Measurements from ENCODE around the gene AKAP13. TPM values are rescaled to one million over a fixed set of nuclear protein-coding genes. Genes with fewer than 3 reads are reported as not detected.
"Not testable (repeated sequence)": the region's sequence is repeated elsewhere in the genome, so short reads cannot be mapped to it uniquely, and the experiment has no call there.

The AKAP13 gene
- total and polyA plus RNA-seq, 9 donors: 45.3 to 190 (median 98.6) TPM

GRCh38 chr15:85337425-85338074 is 42.9 kb upstream of the AKAP13 start:
- intact Hi-C loops (cut with DNase I): loop anchor here in 1 of 4 donors (5.0 kb wide), 1 partner anchor 40 kb away; no protein-coding TSS in a partner anchor
- no peak overlapping the region for H3K4me3 ChIP-seq
- H3K9me3 ChIP-seq: no peaks in the 10 kb centered on the region
- no peaks in the 10 kb centered on the region for H3K36me3 ChIP-seq
- no peaks in the 10 kb centered on the region for H3K27me3 ChIP-seq
- TF ChIP-seq CTCF (IDR thresholded peaks at IDR 0.05) (no peak), EP300 (IDR thresholded peaks at IDR 0.05) (no peak), POLR2A (IDR thresholded peaks at IDR 0.05) (no peak)
- WGBS, 3 donors: 23 to 46% (median 31%) methylated on average over 9 of the region's 9 CpGs
- peak in 1 of 5 donors; percentile 31 for DNase-seq
- H3K4me1 ChIP-seq (ENCODE audit: insufficient read depth): peaks cover 4% of the 10 kb centered on the region
- H3K27ac ChIP-seq: no peak overlapping the region

- Histone ChIP-seq H3K9me3 (no peaks in the 10 kb centered on the region), H3K36me3 (no peaks in the 10 kb centered on the region), H3K4me3 (no peak overlapping the region), H3K27ac (no peak overlapping the region), H3K27me3 (no peaks in the 10 kb centered on the region), H3K4me1 (ENCODE audit: insufficient read depth) (peaks cover 4% of the 10 kb centered on the region)
- TF ChIP-seq EP300 (IDR thresholded peaks at IDR 0.05) (no peak), POLR2A (IDR thresholded peaks at IDR 0.05) (no peak), CTCF (IDR thresholded peaks at IDR 0.05) (no peak)
- 24 to 39% (median 29%) methylated on average over 1 of the region's 1 CpG for WGBS, 3 donors
- no peak for DNase-seq
- intact Hi-C loops (cut with DNase I): no loop called here
These were observed 40.1 kb upstream of the AKAP13 start for GRCh38 chr15:85340321-85340665.

- no peaks in the 10 kb centered on the region for H3K36me3 ChIP-seq
- H3K4me3 ChIP-seq: no peak overlapping the region
- H3K27me3 ChIP-seq: no peaks in the 10 kb centered on the region
- intact Hi-C loops (cut with DNase I): no loop called here
- no peak overlapping the region for H3K27ac ChIP-seq
- H3K4me1 ChIP-seq (ENCODE audit: insufficient read depth): peaks cover 3% of the 10 kb centered on the region
- TF ChIP-seq CTCF (IDR thresholded peaks at IDR 0.05) (no peak), EP300 (IDR thresholded peaks at IDR 0.05) (no peak), POLR2A (IDR thresholded peaks at IDR 0.05) (no peak)
- no peak for DNase-seq
- H3K9me3 ChIP-seq: no peaks in the 10 kb centered on the region
These were observed 39.6 kb upstream of the AKAP13 start for GRCh38 chr15:85340852-85341251.

- DNase-seq; H3K27me3 ChIP-seq; H3K27ac ChIP-seq; H3K4me3 ChIP-seq; H3K36me3 ChIP-seq; H3K9me3 ChIP-seq; H3K4me1 ChIP-seq (ENCODE audit: insufficient read depth); intact Hi-C loops (cut with DNase I): not testable (repeated sequence)
- 94 to 97% (median 96%) methylated on average over 6 of the region's 6 CpGs for WGBS, 3 donors
These were observed 38.2 kb upstream of the AKAP13 start for GRCh38 chr15:85342163-85342562.

GRCh38 chr15:85343443-85343842 is 37.0 kb upstream of the AKAP13 start:
- H3K27ac ChIP-seq; H3K4me3 ChIP-seq; DNase-seq; H3K4me1 ChIP-seq (ENCODE audit: insufficient read depth); H3K27me3 ChIP-seq; H3K36me3 ChIP-seq; H3K9me3 ChIP-seq; intact Hi-C loops (cut with DNase I): not testable (repeated sequence)
- WGBS, 3 donors: 49 to 57% (median 50%) methylated on average over 5 of the region's 5 CpGs

GRCh38 chr15:85344241-85344640 is 36.2 kb upstream of the AKAP13 start:
- H3K9me3 ChIP-seq; H3K27ac ChIP-seq; H3K4me3 ChIP-seq; intact Hi-C loops (cut with DNase I); DNase-seq; H3K36me3 ChIP-seq; H3K27me3 ChIP-seq; H3K4me1 ChIP-seq (ENCODE audit: insufficient read depth): not testable (repeated sequence)
- 89 to 96% (median 89%) methylated on average over 1 of the region's 1 CpG for WGBS, 3 donors

GRCh38 chr15:85344653-85345114 is 35.7 kb upstream of the AKAP13 start:
- H3K4me3 ChIP-seq; H3K36me3 ChIP-seq; DNase-seq; H3K9me3 ChIP-seq; H3K4me1 ChIP-seq (ENCODE audit: insufficient read depth); intact Hi-C loops (cut with DNase I); H3K27ac ChIP-seq; H3K27me3 ChIP-seq: not testable (repeated sequence)
- WGBS, 3 donors: 83 to 92% (median 88%) methylated on average over 6 of the region's 6 CpGs

- 82 to 85% (median 83%) methylated on average over 4 of the region's 4 CpGs for WGBS, 3 donors
- H3K9me3 ChIP-seq; DNase-seq; H3K27ac ChIP-seq; H3K36me3 ChIP-seq; H3K4me3 ChIP-seq; H3K4me1 ChIP-seq (ENCODE audit: insufficient read depth); H3K27me3 ChIP-seq; intact Hi-C loops (cut with DNase I): not testable (repeated sequence)
These were observed 35.0 kb upstream of the AKAP13 start for GRCh38 chr15:85345196-85345918.

Measured in ovary (tissue), 9 donors.